Measurements from ENCODE around the gene EEA1.

Gene EEA1

GRCh38 chr12:92912052-92912451, 17.0 kb downstream of the EEA1 start:
- H3K4me3 ChIP-seq (ENCODE audit: low read depth, low read length) = no peak overlapping the region
- DNase-seq (ENCODE audit: low read depth) = no peak
- TF ChIP-seq CTCF (IDR thresholded peaks at IDR 0.05; ENCODE audit: insufficient read depth, low read depth, low read length, missing control alignments) = no peak

GRCh38 chr12:92911339-92911738, 17.8 kb downstream of the EEA1 start:
- no peak for TF ChIP-seq CTCF (IDR thresholded peaks at IDR 0.05; ENCODE audit: insufficient read depth, low read depth, low read length, missing control alignments)
- H3K4me3 ChIP-seq (ENCODE audit: low read depth, low read length) = no peak overlapping the region
- no peak for DNase-seq (ENCODE audit: low read depth)

GRCh38 chr12:92908108-92908507, 21.0 kb downstream of the EEA1 start:
- no peak for TF ChIP-seq CTCF (IDR thresholded peaks at IDR 0.05; ENCODE audit: insufficient read depth, low read depth, low read length, missing control alignments)
- no peak overlapping the region for H3K4me3 ChIP-seq (ENCODE audit: low read depth, low read length)
- no peak for DNase-seq (ENCODE audit: low read depth)

GRCh38 chr12:92905811-92906554, 23.1 kb downstream of the EEA1 start:
- TF ChIP-seq CTCF (IDR thresholded peaks at IDR 0.05; ENCODE audit: insufficient read depth, low read depth, low read length, missing control alignments) = no peak
- no peak for DNase-seq (ENCODE audit: low read depth)
- no peak overlapping the region for H3K4me3 ChIP-seq (ENCODE audit: low read depth, low read length)

- TF ChIP-seq CTCF (IDR thresholded peaks at IDR 0.05; ENCODE audit: insufficient read depth, low read depth, low read length, missing control alignments) = no peak
- no peak for DNase-seq (ENCODE audit: low read depth)
- H3K4me3 ChIP-seq (ENCODE audit: low read depth, low read length) = no peak overlapping the region
Measured at GRCh38 chr12:92905258-92905810, 23.8 kb downstream of the EEA1 start.

GRCh38 chr12:92900941-92901340, 28.2 kb downstream of the EEA1 start:
- no peak overlapping the region for H3K4me3 ChIP-seq (ENCODE audit: low read depth, low read length)
- no peak for TF ChIP-seq CTCF (IDR thresholded peaks at IDR 0.05; ENCODE audit: insufficient read depth, low read depth, low read length, missing control alignments)
- no peak for DNase-seq (ENCODE audit: low read depth)

Measured in GM12865 (cell line).